H1 (cell line): ENCODE data around the gene SLC19A1. TPM values are rescaled to one million over a fixed set of nuclear protein-coding genes. Genes with fewer than 3 reads are reported as not detected.

ENCODE experiments used
- KDM4A ChIP-seq: IDR thresholded peaks from one replicate; pipeline ENCODE4 v1.7.1; 2012; ENCODE audit warnings: low read depth, mild to moderate bottlenecking, moderate library complexity, low read length, inconsistent platforms; ENCODE audit not compliant: severe bottlenecking
- polyA plus RNA-seq, 7 experiments: library from polyadenylated mRNA; depleted of rRNA in 3 of 7; stranded (reverse) in 5 of 7; unstranded in 2 of 7; fragments of >200 nt in 5 of 7; fragments of 200-250 nt in 2 of 7; gene quantifications; 1 replicate in 5 of 7; 2 replicates in 1 of 7; 4 replicates in 1 of 7; pipeline versions ENCODE4 v1.2.1 to v1.2.3, GENCODE V29; 2011 to 2013; ENCODE audit warnings: missing spikeins in 2 of 7, mixed read lengths in 2 of 7
- total RNA-seq: library from RNA; stranded (reverse); fragmentation: NEBNext Ultra II Directional; extraction: Animal tissue kit (Norgen Biotek cat#: 25700); gene quantifications from 2 replicates; pipeline ENCODE4 v1.2.1, GENCODE V29; 2021

Gene SLC19A1
- total and polyA plus RNA-seq, 2 of the 8 experiments (the other 6 are each of a cell fraction or from before 2014, with no cell fraction given): 31.6 to 43.8 TPM

- no peak for TF ChIP-seq KDM4A
Measured at GRCh38 chr21:45534636-45535331, 7.5 kb downstream of the SLC19A1 start (continued).
